CD4-positive, alpha-beta T cell (primary cell): ENCODE measurements around the gene MAGI3. TPM values are rescaled to one million over a fixed set of nuclear protein-coding genes. Genes with fewer than 3 reads are reported as not detected.

ENCODE experiments used
- ATAC-seq: fragments of 200-7000 bp; cut with Tn5 transposase; one replicate; pipeline ENCODE4 v1.10.0; 2022; ENCODE audit warnings: mild to moderate bottlenecking; ENCODE audit not compliant: poor library complexity
- CTCF ChIA-PET: fragments of 350-600 bp; sonication (Branson Sonifier 250); formaldehyde crosslinking; loops from one replicate; lab custom pipeline; 2021; ENCODE audit warnings: antibody characterized with exemption, inconsistent platforms; lab: Charles Lee
- POLR2A ChIA-PET: fragments of 350-600 bp; sonication (Branson Sonifier 250); formaldehyde crosslinking; loops from one replicate; lab custom pipeline; 2021; ENCODE audit warnings: antibody characterized with exemption, inconsistent platforms; lab: Charles Lee
- DNase-seq, 14 experiments: peaks; one replicate each; pipeline ENCODE4 v3.0.0-alpha.2; 2013 to 2020; ENCODE audit warnings: mixed read lengths in 2 of 14
- H3K27ac ChIP-seq, 2 donors: one replicate each; pipeline versions ENCODE4 v1.5.1 to v1.7.0; 2013; ENCODE audit warnings: low read length in 2 of 2, low read depth in 1 of 2, mild to moderate bottlenecking in 1 of 2
- H3K27me3 ChIP-seq, 2 experiments: 1 replicate in 1 of 2; 2 replicates in 1 of 2; pipeline versions ENCODE4 v1.6.1 to v1.7.0; 2013; ENCODE audit warnings: low read length in 2 of 2, control low read depth in 1 of 2, mild to moderate bottlenecking in 1 of 2, moderate library complexity in 1 of 2; ENCODE audit not compliant: insufficient read depth in 2 of 2, control insufficient read depth in 1 of 2
- H3K36me3 ChIP-seq: one replicate; pipeline ENCODE4 v1.6.1; 2013; ENCODE audit warnings: low read length, control low read depth; ENCODE audit not compliant: insufficient read depth
- H3K4me1 ChIP-seq: one replicate; pipeline ENCODE4 v1.6.1; 2013; ENCODE audit warnings: low read length, control low read depth; ENCODE audit not compliant: insufficient read depth
- H3K4me3 ChIP-seq: one replicate; pipeline ENCODE4 v1.5.1; 2013; ENCODE audit warnings: mild to moderate bottlenecking, low read length, moderate library complexity
- H3K9me3 ChIP-seq, 2 experiments: 1 replicate in 1 of 2; 2 replicates in 1 of 2; pipeline versions ENCODE4 v1.6.1 to v1.7.0; 2013; ENCODE audit warnings: low read length in 2 of 2, mild to moderate bottlenecking in 2 of 2, control low read depth in 1 of 2, moderate library complexity in 1 of 2; ENCODE audit not compliant: control insufficient read depth in 1 of 2, insufficient read depth in 1 of 2
- H3K27ac Mint-ChIP-seq: one replicate; pipeline ENCODE4 v1.8.0; 2020; ENCODE audit warnings: mixed read lengths
- H3K27me3 Mint-ChIP-seq: one replicate; pipeline ENCODE4 v1.8.0; 2021; ENCODE audit warnings: mixed read lengths
- H3K36me3 Mint-ChIP-seq: one replicate; pipeline ENCODE4 v1.8.0; 2021; ENCODE audit warnings: low read depth, mixed read lengths
- H3K4me1 Mint-ChIP-seq: one replicate; pipeline ENCODE4 v1.8.0; 2021; ENCODE audit warnings: low read depth, mixed read lengths
- H3K4me3 Mint-ChIP-seq: one replicate; pipeline ENCODE4 v1.8.0; 2020; ENCODE audit warnings: mild to moderate bottlenecking, mixed read lengths
- H3K9me3 Mint-ChIP-seq: one replicate; pipeline ENCODE4 v1.8.0; 2020; ENCODE audit warnings: mixed read lengths
- intact Hi-C, 2 experiments: fragments of 100-400 bp; cut with DNase I in 1 of 2; cut with micrococcal nuclease in 1 of 2; formaldehyde crosslinking; loops; one replicate each; pipeline versions ENCODE4 v1.15.1 to v1.9.0; 2023 to 2025; cut with DNase I, micrococcal nuclease
- total RNA-seq, 174 experiments: library from RNA in 2 of 174; stranded (reverse) in 2 of 174; gene quantifications; one replicate each; pipeline ENCODE4 v1.2.3 and lab custom pipeline; 2021 to 2026
- TF ChIP-seq, protein P1 (sequence below): fragments of 200-600 bp; IDR thresholded peaks from one replicate; pipeline ENCODE4 v1.8.0; 2022; ENCODE audit warnings: antibody characterized with exemption, mild to moderate bottlenecking

Gene MAGI3
- total RNA-seq, 2 experiments from 2014 or later, result 6.7 to 8.7 TPM

DNA sequence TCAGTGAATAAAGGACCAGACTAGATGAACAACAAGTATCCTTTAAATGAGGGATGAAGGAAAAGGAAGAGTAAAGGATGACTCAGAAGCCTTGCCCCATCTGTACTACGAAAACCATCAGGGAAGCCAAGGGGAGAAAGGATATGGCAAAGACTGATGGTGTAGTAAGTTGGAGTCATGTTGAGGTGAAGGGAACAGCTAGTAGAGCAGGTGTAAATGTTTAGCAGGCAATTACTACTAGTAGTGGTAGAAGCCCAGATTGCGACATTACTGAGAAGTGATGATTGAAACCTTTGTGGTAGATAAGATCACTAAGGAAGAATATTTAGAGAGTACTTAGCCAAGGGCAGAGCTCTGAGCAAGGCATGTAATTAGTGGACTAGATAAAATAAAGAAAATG is 285.0 kb downstream of the MAGI3 start:
- Mint-ChIP-seq H3K27me3 (no peaks in the 10 kb centered on the region), H3K27ac (no peak overlapping the region), H3K9me3 (no peaks in the 10 kb centered on the region), H3K4me1 (no peaks in the 10 kb centered on the region), H3K4me3 (no peak overlapping the region), H3K36me3 (peaks cover 3% of the 10 kb centered on the region)
- Histone ChIP-seq H3K4me3 (no peak overlapping the region), H3K9me3 (no peaks in the 10 kb centered on the region), H3K4me1 (no peaks in the 10 kb centered on the region), H3K27me3 (no peaks in the 10 kb centered on the region), H3K27ac (no peak overlapping the region), H3K36me3 (peaks cover 3% of the 10 kb centered on the region)
- ATAC-seq (no peak), DNase-seq (no peak)
- POLR2A ChIA-PET, result no interaction called here
- TF ChIP-seq, protein P1, sequence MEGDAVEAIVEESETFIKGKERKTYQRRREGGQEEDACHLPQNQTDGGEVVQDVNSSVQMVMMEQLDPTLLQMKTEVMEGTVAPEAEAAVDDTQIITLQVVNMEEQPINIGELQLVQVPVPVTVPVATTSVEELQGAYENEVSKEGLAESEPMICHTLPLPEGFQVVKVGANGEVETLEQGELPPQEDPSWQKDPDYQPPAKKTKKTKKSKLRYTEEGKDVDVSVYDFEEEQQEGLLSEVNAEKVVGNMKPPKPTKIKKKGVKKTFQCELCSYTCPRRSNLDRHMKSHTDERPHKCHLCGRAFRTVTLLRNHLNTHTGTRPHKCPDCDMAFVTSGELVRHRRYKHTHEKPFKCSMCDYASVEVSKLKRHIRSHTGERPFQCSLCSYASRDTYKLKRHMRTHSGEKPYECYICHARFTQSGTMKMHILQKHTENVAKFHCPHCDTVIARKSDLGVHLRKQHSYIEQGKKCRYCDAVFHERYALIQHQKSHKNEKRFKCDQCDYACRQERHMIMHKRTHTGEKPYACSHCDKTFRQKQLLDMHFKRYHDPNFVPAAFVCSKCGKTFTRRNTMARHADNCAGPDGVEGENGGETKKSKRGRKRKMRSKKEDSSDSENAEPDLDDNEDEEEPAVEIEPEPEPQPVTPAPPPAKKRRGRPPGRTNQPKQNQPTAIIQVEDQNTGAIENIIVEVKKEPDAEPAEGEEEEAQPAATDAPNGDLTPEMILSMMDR, result no peak
- intact Hi-C loops, result loop anchor here (5.0 to 10.0 kb wide), 3 partner anchors 611 to 958 kb away; partner anchors contain the start of gene PPM1J (in 1 of the 2)
- CTCF ChIA-PET, result no interaction called here

DNA sequence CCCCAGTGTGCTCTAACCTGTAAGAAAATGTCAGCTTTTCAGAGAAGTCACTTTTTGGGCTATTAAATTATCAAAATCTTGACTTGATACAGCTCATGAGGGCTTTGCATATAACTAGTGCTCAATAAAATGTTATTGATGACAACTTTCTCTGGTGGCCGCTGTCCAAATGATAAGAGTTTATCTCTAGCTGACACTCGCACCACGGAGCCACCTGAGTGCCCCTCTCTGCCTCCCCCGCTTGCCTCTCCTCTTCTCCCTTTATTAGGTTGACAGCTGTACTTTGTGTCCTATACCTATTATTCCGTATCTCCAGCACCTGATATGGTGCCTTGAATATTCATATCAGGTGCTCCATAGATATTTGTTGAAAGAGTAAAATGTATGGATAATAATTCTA is 286.2 kb downstream of the MAGI3 start:
- Histone ChIP-seq H3K4me1 (no peaks in the 10 kb centered on the region), H3K9me3 (no peaks in the 10 kb centered on the region), H3K27me3 (no peaks in the 10 kb centered on the region), H3K27ac (no peak overlapping the region), H3K36me3 (peaks cover 3% of the 10 kb centered on the region), H3K4me3 (no peak overlapping the region)
- intact Hi-C loops, result loop anchor here (5.0 to 10.0 kb wide), 3 partner anchors 612 to 959 kb away; partner anchors contain the start of gene PPM1J (in 1 of the 2)
- Mint-ChIP-seq H3K4me1 (no peaks in the 10 kb centered on the region), H3K27me3 (no peaks in the 10 kb centered on the region), H3K9me3 (no peaks in the 10 kb centered on the region), H3K27ac (no peak overlapping the region), H3K4me3 (no peak overlapping the region), H3K36me3 (peaks cover 9% of the 10 kb centered on the region)
- ATAC-seq (no peak), DNase-seq (no peak)
- CTCF ChIA-PET, result no interaction called here
- POLR2A ChIA-PET, result no interaction called here
- TF ChIP-seq, protein P1, result no peak

DNA sequence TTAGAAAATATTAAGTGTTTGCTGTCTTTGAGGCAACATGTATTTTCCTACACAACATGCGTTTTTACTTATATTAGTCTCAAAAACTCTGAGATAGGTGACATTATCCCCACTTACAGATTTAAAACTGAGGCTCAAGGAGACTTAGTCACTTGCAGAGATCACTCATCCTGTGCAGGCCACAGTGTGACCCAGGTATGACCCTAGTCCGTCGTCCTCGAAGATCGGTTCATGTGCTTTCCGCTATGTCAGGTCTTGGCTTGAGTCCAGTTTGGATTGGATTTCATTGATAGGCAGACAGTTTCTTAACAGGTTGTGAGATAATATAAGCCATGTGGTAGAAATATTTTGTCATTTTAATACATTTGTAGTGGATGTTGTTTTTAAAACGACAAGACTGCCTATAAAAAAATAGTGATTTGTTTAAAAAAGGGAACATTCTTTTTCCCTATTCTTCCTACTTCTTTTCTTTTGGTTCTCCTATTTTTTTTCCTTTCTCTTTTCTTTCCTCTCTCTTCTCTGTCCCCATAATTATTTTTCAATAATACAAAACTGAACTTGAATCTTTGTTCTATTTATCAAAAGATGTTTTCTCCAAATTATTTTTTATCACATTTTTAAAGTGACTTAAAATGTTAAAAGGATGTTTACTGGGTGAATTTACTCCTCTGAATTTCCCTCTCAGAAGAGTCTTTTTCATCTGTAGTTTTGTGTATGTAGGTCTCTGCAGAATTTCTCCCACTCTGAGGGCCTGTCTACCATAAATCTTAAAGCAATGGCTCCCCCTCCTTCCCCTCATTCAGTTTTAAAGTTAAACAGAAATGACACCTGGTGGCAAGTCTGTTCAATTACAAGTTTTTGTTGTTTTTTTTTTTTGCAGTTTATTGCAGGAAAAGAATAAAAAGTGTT is 287.2 kb downstream of the MAGI3 start:
- Histone ChIP-seq H3K4me1 (no peaks in the 10 kb centered on the region), H3K9me3 (no peaks in the 10 kb centered on the region), H3K27ac (no peak overlapping the region), H3K27me3 (no peaks in the 10 kb centered on the region), H3K36me3 (peaks cover 3% of the 10 kb centered on the region), H3K4me3 (no peak overlapping the region)
- Mint-ChIP-seq H3K27me3 (no peaks in the 10 kb centered on the region), H3K4me1 (no peaks in the 10 kb centered on the region), H3K4me3 (no peak overlapping the region), H3K27ac (no peak overlapping the region), H3K9me3 (no peaks in the 10 kb centered on the region), H3K36me3 (peaks cover 8% of the 10 kb centered on the region)
- TF ChIP-seq, protein P1, result peak; percentile 69
- DNase-seq (peak in 4 of 14 experiments; percentile 3 to 58 (median 52)), ATAC-seq (peak; percentile 49)
- POLR2A ChIA-PET, result no interaction called here
- intact Hi-C loops, result loop anchor here (1.0 to 10.0 kb wide), 5 partner anchors 537 to 961 kb away; partner anchors contain the start of gene PPM1J (in 1 of the 2)
- CTCF ChIA-PET, result interaction anchor here (1.2 to 1.7 kb wide), 2 partner anchors 605 to 962 kb away, joined by 3 to 7 read pairs; partner anchors contain the start of genes LRIG2 and PPM1J
